HG02938 (cell line): ENCODE results near the gene COASY.
"Not testable (repeated sequence)": the region's sequence is repeated elsewhere in the genome, so short reads cannot be mapped to it uniquely, and the experiment has no call there.

Experiments used
- ATAC-seq: cut with Tn5 transposase; IDR thresholded peaks from one replicate; pipeline ENCODE4 v1.9.1; 2021; ENCODE audit warnings: mild to moderate bottlenecking, moderate library complexity; ENCODE audit not compliant: unreplicated experiment

Gene COASY

GRCh38 chr17:42552736-42553135 is 9.2 kb upstream of the COASY start, which contains the start of gene HSD17B1:
Gene HSD17B1, plus strand, starts transcription at chr17:42552923. Its CDS starts 11 bp downstream, at chr17:42552934.
- not testable (repeated sequence) for ATAC-seq

- ATAC-seq = no peak
Observed at GRCh38 chr17:42553161-42553818, 8.7 kb upstream of the COASY start.

DNA sequence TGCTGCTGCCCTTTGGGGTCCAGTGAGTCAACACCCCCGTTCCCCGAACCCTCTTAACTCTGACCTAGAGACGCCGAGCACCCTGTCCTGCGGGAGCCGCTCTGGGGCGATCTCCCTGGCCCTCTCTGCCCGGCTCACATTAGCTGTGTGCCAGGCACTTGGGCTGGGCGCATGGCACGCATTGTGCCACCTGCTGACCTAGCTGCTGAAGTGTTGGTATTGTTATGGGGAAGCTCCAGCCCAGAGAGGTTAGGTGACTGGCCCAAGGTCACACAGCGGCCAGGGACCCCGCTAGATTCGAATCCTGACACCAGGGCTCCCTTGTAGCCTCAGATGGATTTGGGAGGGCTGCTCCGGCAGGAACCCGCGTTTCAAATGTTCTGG is 8.1 kb upstream of the COASY start:
- ATAC-seq = no peak

DNA sequence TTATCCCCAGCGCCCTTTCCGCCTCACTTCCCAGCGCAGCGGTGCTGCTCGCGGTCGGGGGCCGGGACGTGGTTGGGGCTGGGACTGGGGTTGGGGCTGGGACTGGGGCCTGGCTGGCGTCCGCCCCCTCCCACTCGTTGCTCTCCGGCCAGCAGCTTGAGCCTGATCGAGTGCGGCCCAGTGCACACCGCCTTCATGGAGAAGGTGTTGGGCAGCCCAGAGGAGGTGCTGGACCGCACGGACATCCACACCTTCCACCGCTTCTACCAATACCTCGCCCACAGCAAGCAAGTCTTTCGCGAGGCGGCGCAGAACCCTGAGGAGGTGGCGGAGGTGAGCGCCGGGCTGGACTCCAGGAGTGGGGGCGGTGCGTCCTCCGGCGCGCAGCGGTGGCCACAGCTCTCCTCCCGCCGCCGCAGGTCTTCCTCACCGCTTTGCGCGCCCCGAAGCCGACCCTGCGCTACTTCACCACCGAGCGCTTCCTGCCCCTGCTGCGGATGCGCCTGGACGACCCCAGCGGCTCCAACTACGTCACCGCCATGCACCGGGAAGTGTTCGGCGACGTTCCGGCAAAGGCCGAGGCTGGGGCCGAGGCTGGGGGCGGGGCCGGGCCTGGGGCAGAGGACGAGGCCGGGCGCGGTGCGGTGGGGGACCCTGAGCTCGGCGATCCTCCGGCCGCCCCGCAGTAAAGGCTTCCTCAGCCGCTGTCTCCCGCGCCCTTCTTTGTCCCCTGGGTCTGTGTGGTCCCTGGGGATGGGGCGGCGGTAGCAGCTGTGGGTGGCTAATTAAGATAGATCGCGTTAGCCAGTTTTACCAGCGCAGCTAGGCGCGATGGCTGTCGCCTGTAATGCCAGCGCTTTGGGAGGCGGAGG is 7.5 kb upstream of the COASY start:
- ATAC-seq = peak; percentile 69

DNA sequence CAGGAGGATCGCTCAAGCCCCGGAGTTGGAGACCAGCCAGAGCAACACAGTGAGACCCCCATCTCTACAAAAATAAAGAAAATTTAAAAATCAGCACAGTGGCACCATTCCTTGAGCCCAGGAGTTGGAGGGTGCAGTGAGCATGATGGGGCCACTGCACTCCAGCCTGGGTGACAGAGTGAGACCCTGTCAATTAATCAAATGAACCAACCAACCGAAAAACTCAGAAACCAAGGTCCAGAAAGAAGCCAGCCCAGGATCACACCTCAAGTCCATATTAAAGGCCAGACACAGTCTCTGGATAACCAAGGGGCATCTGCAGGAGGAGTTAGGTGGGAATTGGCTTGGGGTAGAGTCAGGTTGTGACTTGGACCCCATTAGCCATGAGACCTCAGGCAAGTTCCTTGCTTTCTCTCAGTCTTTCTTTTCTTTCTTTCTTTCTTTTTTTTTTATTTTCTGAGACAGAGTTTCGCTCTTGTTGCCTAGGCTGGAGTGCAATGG is 6.8 kb upstream of the COASY start:
- no peak for ATAC-seq

DNA sequence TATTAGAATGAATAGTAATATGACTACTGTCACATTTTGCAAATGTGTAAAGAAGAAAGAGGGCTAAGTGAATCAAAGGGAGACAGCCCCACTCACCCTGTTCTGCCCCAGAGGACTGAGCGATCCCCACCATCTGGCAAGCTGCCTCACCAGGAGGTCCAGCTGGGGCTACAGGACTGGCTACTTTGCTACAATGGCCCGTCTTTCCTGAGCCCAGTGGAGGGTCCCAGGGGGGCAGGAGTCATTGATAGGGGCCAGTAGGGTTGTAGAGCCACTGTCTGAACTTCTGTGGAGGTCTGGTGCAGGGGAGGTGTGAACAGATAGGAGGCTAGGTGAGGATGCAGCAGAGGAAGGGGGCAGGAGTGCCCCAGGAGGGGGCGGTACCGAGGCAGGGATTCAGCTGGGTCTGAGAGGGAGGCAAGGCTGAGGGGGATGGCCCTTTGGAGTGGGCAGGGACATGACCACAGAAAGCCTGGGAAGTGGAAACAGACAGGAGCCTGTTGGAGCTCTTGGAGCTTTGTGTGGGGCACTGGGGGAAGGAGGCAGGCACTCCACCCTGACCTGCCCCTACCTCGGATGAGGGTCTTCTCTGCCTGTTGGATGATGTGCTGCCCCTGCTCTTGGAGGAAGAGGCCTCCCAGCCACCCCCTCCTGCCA is 5.9 kb upstream of the COASY start:
- not testable (repeated sequence) for ATAC-seq

DNA sequence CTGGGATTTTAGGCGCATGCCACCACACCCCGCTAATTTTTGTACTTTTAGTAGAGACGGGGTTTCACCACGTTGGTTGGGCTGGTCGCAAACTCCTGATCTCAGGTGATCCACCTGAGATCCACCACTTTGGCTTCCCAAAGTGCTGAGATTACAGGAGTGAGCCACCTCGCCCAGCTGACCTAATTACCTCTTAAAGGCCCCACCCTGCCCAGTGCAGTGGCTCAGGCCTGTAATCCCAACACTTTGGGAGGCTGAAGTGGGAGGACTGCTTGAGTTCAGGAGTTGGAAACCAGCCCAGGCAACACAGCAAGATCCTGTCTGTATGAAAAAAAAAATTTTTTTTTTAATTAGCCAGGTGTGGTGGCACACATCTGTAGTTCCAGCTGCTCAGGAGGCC is 2.9 kb upstream of the COASY start:
- no peak for ATAC-seq

- ATAC-seq = no peak
Observed at GRCh38 chr17:42560246-42560645, 1.7 kb upstream of the COASY start.

DNA sequence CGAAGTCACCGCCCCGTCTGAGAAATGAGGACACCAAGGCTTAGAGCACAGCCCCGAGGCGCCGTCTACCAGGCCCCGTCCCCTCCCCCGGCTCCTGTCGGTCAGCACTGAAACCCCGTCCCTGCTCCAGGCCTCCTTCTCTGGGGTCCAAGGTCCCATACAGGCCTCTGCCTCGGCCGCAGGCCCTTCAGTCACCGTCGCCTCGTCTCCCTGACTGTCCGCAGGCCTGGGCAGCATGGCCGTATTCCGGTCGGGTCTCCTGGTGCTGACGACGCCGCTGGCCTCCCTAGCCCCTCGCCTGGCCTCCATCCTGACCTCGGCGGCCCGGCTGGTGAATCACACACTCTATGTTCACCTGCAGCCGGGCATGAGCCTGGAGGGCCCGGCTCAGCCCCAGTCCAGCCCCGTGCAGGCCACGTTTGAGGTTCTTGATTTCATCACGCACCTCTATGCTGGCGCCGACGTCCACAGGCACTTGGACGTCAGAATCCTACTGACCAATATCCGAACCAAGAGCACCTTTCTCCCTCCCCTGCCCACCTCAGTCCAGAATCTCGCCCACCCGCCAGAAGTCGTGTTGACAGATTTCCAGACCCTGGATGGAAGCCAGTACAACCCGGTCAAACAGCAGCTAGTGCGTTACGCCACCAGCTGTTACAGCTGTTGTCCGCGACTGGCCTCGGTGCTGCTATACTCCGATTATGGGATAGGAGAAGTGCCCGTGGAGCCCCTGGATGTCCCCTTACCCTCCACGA is 617 bp downstream of the COASY start:
- ATAC-seq = no peak

DNA sequence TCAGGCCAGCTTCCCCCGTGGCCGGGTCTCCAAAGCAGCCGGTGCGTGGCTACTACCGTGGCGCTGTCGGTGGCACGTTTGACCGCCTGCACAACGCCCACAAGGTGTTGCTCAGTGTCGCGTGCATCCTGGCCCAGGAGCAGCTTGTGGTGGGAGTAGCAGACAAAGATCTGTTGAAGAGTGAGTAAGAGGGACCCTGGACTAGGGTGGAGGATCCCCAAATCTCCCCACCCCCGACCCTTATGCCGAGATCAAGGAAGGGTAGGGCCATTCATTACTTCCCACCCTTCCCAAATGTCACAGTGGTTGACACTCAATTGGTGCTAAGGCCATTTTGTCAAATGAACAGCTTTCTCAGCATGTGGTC is 1.2 kb downstream of the COASY start:
- ATAC-seq = no peak

GRCh38 chr17:42563543-42563942 is 1.6 kb downstream of the COASY start:
- ATAC-seq = no peak

DNA sequence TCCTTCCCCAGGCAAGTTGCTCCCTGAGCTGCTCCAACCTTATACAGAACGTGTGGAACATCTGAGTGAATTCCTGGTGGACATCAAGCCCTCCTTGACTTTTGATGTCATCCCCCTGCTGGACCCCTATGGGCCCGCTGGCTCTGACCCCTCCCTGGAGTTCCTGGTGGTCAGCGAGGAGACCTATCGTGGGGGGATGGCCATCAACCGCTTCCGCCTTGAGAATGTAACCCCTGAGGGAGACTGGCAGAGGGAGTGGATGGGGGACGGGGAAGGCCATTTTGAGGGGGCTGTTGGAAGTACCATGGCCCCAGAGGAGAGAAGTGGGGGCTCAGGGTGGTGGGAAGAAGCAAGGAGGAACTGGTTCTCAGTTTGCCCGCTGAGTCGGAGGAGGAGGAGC is 2.0 kb downstream of the COASY start:
- no peak for ATAC-seq

- no peak for ATAC-seq
Observed at GRCh38 chr17:42564815-42565522, 3.0 kb downstream of the COASY start.

DNA sequence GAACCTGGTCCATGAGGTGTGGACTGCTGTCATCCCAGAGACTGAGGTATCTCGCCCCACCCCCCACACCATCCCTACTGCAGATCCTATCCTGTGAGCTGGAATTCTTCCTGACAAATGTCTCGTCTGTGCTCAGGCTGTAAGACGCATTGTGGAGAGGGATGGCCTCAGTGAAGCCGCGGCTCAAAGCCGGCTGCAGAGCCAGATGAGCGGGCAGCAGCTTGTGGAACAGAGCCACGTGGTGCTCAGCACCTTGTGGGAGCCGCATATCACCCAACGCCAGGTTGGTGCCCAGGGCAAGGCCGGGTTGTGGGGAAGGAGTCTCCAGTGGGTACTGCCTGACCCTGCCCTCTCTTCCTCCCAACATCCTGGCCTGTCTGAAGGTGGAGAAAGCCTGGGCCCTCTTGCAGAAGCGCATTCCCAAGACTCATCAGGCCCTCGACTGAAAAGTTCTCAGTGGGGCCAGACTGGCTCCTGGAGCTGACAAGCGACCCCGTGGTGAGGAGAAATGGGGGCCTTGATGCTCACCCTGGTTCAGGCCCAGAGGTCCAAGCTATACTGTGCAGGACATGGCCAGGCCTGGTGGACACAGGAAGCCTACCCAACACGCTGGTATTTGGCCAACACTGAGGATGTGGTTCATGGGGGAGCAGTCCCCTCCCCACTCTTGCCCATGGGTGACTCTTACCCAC is 3.7 kb downstream of the COASY start:
- ATAC-seq = no peak

DNA sequence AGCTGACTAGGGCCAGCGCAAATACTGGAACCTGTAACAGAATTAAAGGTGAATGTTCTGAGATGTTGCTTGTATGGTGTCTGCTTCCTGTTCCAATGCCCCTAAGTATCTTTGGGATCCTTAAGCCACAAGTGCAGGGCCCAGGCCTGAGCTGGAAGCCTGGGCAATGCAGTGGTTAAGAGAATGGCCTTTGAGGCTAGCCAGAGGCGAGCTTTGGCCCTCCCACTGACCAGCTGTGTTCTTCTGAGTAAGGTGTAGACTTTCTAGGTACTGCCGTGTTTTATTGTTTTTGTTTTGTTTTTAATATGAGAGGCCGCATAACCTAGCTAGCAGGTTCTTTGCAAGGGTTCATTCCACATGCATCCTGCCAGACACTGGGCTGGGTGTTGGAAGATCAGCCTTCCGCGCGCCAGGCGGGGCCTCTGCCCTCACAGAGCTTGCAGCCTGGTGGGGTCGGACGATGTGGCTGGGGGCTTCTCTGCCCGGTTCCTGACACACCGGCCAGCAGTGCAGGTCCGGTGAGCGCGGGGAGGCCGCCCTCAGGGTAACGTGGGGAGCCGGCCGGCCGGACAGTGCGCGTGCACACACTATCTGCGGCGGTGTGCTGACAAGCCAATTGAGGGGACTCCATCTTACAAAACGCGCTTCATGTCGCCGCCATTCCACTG is 4.4 kb downstream of the COASY start:
- no peak for ATAC-seq

- ATAC-seq = peak; percentile 49
Observed at GRCh38 chr17:42566883-42567573, 5.1 kb downstream of the COASY start, which contains the start of gene MLX. Gene MLX, plus strand, starts transcription at chr17:42567100. Its CDS starts 25 bp downstream, at chr17:42567125.

DNA sequence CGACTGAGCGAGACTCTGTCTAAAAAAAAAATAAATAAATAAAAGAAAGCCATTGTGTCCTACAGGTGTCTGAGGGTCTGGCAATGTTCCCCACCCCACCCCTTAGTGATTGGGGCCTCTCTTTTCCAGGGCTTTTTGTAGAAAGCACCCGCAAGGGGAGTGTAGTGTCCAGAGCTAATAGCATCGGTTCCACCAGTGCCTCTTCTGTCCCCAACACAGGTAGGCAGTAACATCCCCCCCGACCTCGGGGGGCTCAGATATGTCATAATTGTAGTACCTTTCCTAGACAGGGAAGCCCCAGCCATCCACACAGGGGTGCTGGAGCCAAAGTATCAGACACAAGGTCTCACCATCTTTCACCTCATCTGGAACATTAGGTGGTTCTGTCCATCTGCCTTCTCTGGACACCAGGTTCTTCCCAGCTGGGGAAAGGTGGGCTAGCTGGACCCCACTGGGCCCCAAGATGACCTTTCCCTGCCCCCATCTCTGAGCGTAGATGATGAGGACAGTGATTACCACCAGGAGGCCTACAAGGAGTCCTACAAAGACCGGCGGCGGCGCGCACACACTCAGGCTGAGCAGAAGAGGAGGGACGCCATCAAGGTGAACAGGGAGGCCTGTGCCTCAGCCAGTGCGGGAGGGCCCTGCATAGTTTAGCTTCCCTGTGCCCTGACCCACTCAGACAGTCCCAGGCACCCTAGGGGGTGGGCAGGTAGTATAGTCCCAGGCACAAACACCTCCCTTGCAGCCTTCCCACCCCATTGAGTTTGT is 6.6 kb downstream of the COASY start:
- no peak for ATAC-seq
